GM12873 (cell line): Measurements from ENCODE around the gene USP7.

Experiments
- CTCF ChIP-seq: IDR thresholded peaks from 2 replicates; pipeline ENCODE4 v1.5.1; 2012; ENCODE audit warnings: low read depth, mild to moderate bottlenecking, moderate library complexity, low read length, control low read depth; ENCODE audit not compliant: insufficient read depth; ENCODE audit errors: missing control alignments

Gene USP7

GRCh38 chr16:8888951-8889892 lies 74.5 kb downstream of the USP7 start:
- no peak for TF ChIP-seq CTCF

DNA sequence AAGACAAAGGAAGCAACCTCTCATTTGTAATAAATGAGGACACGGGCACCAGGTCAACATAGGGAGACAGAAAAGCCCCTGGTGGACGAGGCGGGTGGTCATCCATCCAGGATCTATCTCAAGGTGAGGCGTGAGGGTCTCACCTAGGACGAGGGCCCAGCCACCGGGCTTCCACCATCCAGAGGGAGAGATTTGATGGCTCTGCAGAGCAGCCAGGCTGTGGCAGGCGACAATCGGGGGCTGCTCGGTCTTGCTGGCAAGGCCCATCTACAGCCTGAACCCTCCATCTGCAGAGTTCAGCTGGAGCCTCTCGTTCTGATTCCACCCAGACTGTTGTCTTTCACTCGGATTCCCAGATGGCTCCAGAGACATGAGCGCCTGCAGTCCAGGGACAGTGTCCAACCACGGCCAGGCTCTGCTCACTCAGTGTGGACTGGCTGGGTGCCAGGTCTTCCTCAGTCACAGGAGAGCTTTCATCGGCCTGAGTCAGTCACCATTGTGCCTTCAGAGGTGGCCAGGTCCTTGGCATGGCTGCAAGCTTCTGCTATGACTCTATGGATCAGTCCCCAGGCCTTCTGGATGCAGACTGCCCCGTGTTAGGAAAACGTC lies 75.7 kb downstream of the USP7 start:
- no peak for TF ChIP-seq CTCF

DNA sequence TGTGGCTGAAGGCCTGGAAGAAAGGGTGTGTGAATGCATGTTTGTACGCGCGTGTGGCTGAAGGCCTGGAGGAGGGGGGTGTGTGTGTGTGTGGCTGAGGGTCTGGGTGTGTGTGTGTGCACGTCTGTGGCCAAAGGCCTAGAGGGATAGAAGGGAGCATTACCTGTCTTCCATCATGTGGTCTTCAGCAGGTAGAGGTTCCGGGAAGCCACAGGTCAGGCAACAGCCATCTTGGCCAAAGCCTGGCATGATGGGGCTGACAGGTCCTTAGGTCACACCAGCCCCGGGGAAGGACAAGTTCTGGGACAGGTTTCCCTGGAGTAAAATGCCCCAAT lies 76.3 kb downstream of the USP7 start:
- TF ChIP-seq CTCF, result no peak

DNA sequence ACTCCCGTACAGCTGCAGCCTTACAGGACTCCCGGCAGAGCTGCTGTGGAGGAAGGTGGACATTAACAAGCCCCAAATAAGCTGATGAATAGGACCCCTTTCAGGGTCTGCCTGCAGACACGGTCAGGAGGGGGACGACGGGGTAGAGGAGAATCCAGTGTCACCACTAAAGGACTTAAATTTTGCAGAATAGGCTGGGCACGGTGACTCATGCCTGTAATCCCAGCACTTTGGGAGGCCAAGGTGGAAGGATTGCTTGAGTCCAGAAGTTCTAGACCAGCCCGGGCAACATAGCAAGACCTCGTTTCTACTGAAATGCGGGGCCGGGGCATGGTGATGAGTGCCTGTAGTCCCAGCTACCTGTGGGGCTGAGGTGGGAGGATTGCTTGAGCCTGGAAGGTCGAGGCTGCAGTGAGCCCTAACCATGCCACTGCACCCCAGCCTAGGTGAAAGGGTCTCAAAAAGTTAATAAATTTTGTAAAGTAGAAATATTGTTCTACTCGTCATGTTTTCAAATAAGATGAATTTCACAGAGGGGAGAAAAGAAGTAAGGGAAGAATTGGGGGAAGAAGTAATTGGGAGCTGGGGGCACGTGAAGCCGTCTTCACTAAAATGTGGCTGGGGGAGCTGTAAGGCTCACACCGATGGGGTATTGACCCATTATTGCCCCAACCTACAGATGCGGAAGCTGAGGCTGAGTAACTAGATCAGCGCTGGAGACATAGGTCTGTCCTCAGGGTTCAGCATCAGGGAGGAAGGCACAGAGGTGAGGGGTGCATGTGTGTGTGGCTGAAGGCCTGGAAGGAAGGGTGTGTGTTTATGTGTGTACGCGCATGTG lies 76.9 kb downstream of the USP7 start:
- TF ChIP-seq CTCF, result no peak

DNA sequence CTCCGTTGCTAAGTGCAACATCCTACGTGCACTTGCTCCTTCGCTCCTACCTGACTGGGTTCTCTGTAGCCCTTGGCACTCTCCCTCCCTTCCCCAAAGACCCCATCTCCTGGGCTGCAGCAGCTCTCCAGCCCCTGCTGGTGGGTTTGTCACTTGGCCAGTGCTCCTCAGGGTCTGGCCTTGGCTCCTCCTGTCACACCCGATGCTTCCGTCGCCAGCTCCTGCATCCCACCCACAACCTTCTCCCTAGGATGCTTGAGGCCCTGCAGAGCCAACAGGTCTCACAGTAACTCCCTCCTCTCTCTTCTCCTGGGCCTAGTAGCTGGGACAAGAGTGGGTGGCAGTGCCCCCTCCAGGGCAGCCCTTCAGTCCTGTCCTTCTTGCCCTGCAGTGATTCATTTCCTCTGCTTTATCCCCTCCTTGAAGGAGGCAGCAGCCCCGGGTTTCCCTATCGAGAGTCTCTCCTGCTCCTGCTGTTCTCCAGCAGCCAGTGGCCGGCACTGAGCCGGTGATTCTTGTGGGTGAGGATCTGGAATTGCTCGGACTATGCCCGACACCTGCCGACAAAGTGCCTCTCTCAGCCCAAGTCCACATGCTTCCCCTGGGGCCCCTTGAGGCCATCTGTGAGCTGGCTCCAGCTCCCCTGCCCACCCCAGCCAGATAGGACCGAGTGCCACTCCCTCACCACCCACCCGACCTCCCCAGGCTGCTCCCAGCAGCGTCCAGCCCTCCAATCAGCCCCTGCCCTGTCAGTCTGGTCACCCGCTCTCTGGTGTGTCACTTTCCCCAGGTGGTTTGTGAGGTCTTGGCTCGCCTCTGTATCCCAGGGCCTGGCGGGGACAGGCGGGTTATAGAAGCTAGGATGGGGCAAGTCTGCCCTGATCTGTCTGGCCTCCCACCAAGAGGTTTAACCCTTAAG lies 77.8 kb downstream of the USP7 start:
- TF ChIP-seq CTCF, result no peak

DNA sequence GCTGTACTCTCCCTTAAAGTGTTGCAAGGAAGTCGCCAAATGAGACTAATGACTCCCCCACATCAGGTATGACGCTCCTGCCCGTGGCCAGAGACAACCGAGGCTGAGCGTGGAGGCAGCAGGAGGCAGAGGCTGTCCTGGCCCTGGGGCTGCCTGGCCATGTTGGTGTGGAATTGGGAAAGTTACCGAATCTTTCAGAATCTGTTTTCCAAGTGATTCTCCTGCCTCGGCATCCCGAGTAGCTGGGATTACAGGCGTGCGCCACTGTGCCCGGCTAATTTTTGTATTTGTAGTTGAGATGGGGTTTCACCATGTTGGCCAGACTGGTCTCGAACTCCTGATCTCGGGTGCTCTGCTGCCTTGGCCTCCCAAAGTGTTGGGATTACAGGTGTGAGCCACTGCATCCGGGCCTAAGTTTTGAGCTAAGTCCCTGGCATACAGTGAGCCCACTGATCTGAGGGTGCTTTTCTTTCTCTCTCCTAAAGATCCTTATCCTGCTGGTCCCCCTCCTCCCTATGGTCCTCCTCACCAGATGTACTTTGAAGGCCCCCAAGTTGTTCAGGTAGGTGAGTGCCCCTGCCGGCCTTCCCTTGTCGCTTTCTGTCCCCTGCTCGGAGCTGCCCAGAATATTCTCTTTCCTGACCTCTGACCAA lies 80.9 kb downstream of the USP7 start:
- no peak for TF ChIP-seq CTCF
